ENCODE results near the gene RANBP1.

Gene RANBP1

GRCh38 chr22:20121856-20122415, 6.0 kb downstream of the RANBP1 start:
- Histone ChIP-seq H3K36me3 (ENCODE audit: insufficient read depth, low read length) (peaks cover 91% of the 10 kb centered on the region), H3K27me3 (ENCODE audit: insufficient read depth, low read length, poor library complexity) (no peaks in the 10 kb centered on the region), H3K79me2 (ENCODE audit: insufficient read depth, low read length) (peaks cover 78% of the 10 kb centered on the region), H3K4me2 (ENCODE audit: insufficient read depth, low read length) (peak overlapping the region; percentile 47), H3K4me3 (ENCODE audit: low read depth in 1 of 2, low read length in 2 of 2) (no peak overlapping the region), H3K27ac (ENCODE audit: low read length) (no peak overlapping the region), H3K4me1 (ENCODE audit: insufficient read depth, low read length) (peaks cover 38% of the 10 kb centered on the region), H4K20me1 (ENCODE audit: insufficient read depth, low read length) (peaks cover 86% of the 10 kb centered on the region), H3K9me3 (ENCODE audit: insufficient read depth, low read length, severe bottlenecking) (no peaks in the 10 kb centered on the region), H2AFZ (ENCODE audit: low read depth, low read length) (no peak overlapping the region), H3K9ac (ENCODE audit: low read depth, low read length) (no peak overlapping the region)
- ATAC-seq (ENCODE audit: insufficient read depth, low read depth) (no peak), DNase-seq (no peak)
- TF ChIP-seq EZH2 (IDR thresholded peaks at IDR 0.05; ENCODE audit: borderline replicate concordance, low read depth, low read length, severe bottlenecking) (no peak), CTCF (IDR thresholded peaks at IDR 0.05; ENCODE audit: borderline replicate concordance, extremely low read depth, low read length, poor library complexity, severe bottlenecking) (no peak)

- Histone ChIP-seq H3K27me3 (ENCODE audit: insufficient read depth, low read length, poor library complexity) (no peaks in the 10 kb centered on the region), H4K20me1 (ENCODE audit: insufficient read depth, low read length) (peaks cover 93% of the 10 kb centered on the region), H3K4me2 (ENCODE audit: insufficient read depth, low read length) (0 out of 2 replicates have a peak overlapping the region, but pooled peaks have one; percentile 9), H3K4me1 (ENCODE audit: insufficient read depth, low read length) (peaks cover 35% of the 10 kb centered on the region), H3K4me3 (ENCODE audit: low read depth in 1 of 2, low read length in 2 of 2) (no peak overlapping the region), H3K9me3 (ENCODE audit: insufficient read depth, low read length, severe bottlenecking) (no peaks in the 10 kb centered on the region), H3K9ac (ENCODE audit: low read depth, low read length) (no peak overlapping the region), H3K79me2 (ENCODE audit: insufficient read depth, low read length) (peaks cover 64% of the 10 kb centered on the region), H3K27ac (ENCODE audit: low read length) (no peak overlapping the region), H2AFZ (ENCODE audit: low read depth, low read length) (no peak overlapping the region), H3K36me3 (ENCODE audit: insufficient read depth, low read length) (peaks cover 94% of the 10 kb centered on the region)
- no peak for DNase-seq
- TF ChIP-seq CTCF (IDR thresholded peaks at IDR 0.05; ENCODE audit: borderline replicate concordance, extremely low read depth, low read length, poor library complexity, severe bottlenecking) (no peak), EZH2 (IDR thresholded peaks at IDR 0.05; ENCODE audit: borderline replicate concordance, low read depth, low read length, severe bottlenecking) (no peak)
- no peak for ATAC-seq (ENCODE audit: insufficient read depth, low read depth)
Measured at GRCh38 chr22:20123366-20124082, 7.6 kb downstream of the RANBP1 start.

GRCh38 chr22:20124083-20124787, 8.3 kb downstream of the RANBP1 start:
- Histone ChIP-seq H3K9ac (ENCODE audit: low read depth, low read length) (no peak overlapping the region), H4K20me1 (ENCODE audit: insufficient read depth, low read length) (peaks cover 93% of the 10 kb centered on the region), H3K4me3 (ENCODE audit: low read depth in 1 of 2, low read length in 2 of 2) (no peak overlapping the region), H3K36me3 (ENCODE audit: insufficient read depth, low read length) (peaks cover 87% of the 10 kb centered on the region), H3K9me3 (ENCODE audit: insufficient read depth, low read length, severe bottlenecking) (no peaks in the 10 kb centered on the region), H3K27ac (ENCODE audit: low read length) (no peak overlapping the region), H3K4me1 (ENCODE audit: insufficient read depth, low read length) (peaks cover 28% of the 10 kb centered on the region), H2AFZ (ENCODE audit: low read depth, low read length) (no peak overlapping the region), H3K27me3 (ENCODE audit: insufficient read depth, low read length, poor library complexity) (no peaks in the 10 kb centered on the region), H3K79me2 (ENCODE audit: insufficient read depth, low read length) (peaks cover 57% of the 10 kb centered on the region), H3K4me2 (ENCODE audit: insufficient read depth, low read length) (no peak overlapping the region)
- no peak for TF ChIP-seq EZH2 (IDR thresholded peaks at IDR 0.05; ENCODE audit: borderline replicate concordance, low read depth, low read length, severe bottlenecking)
- TF ChIP-seq CTCF (IDR thresholded peaks at IDR 0.05; ENCODE audit: borderline replicate concordance, extremely low read depth, low read length, poor library complexity, severe bottlenecking), result no peak
- ATAC-seq (ENCODE audit: insufficient read depth, low read depth), result no peak
- DNase-seq, result no peak
